Ascending aorta (tissue), 2 donors: Measurements from ENCODE around the gene AMPD1. TPM values are rescaled to one million over a fixed set of nuclear protein-coding genes. Genes with fewer than 3 reads are reported as not detected.

ENCODE experiments used
- DNase-seq, 2 donors: peaks; one replicate each; pipeline ENCODE4 v3.0.0-alpha.2; 2019; ENCODE audit warnings: low spot score in 2 of 2
- H3K27ac ChIP-seq, 2 donors: fragments of 200-600 bp; sonication (generic); one replicate each; pipeline ENCODE4 v1.5.1; 2016 to 2017; ENCODE audit warnings: mild to moderate bottlenecking in 1 of 2
- H3K27me3 ChIP-seq: fragments of 200-600 bp; sonication (generic); one replicate; pipeline ENCODE4 v1.5.1; 2017
- H3K36me3 ChIP-seq, 2 donors: fragments of 200-600 bp; sonication (generic); one replicate each; pipeline ENCODE4 v1.5.1; 2016
- H3K4me1 ChIP-seq, 2 donors: fragments of 200-600 bp; sonication (generic); one replicate each; pipeline ENCODE4 v1.5.1; 2016 to 2017; ENCODE audit warnings: mild to moderate bottlenecking in 1 of 2
- H3K4me3 ChIP-seq, 2 donors: fragments of 200-600 bp; sonication (generic); one replicate each; pipeline ENCODE4 v1.5.1; 2016 to 2017; ENCODE audit warnings: mild to moderate bottlenecking in 1 of 2
- H3K9me3 ChIP-seq, 2 donors: fragments of 200-600 bp; sonication (generic); one replicate each; pipeline ENCODE4 v1.5.1; 2016
- intact Hi-C: fragments of 100-400 bp; cut with DNase I; formaldehyde crosslinking; loops from one replicate; pipeline ENCODE4 v1.15.1; 2023
- total RNA-seq: library from RNA; depleted of rRNA; stranded (reverse); fragments of >200 nt; gene quantifications from one replicate; pipeline ENCODE4 v1.1.0, GENCODE V29; 2016
- TF ChIP-seq, protein P1 (sequence below), 3 experiments: fragments of 200-600 bp in 2 of 3; fragments of 450-650 bp in 1 of 3; sonication (generic) in 2 of 3; IDR thresholded peaks; one replicate each; pipeline ENCODE4 v1.5.1; 2016 to 2019; ENCODE audit warnings: antibody characterized with exemption in 3 of 3, mild to moderate bottlenecking in 1 of 3, moderate library complexity in 1 of 3

Gene AMPD1
- total RNA-seq, 1 donor from 2014 or later: not detected

DNA sequence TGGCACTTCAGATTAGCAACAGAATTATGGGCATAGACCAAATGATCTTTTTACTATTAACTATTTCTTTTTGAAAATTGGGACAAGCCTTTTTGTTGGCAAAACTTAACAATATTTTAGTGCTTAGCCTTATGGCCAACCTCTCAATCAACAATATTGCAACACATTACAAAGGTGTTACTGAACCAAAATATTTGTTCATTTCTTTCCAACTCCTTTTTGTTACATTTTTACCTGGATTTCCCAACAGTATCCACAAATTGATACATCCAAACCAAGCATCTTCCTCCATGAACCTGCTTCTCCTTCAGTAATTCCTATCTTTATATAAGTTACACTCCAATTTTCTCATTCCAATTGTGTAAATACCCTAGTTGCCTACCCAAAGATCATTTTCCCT is 1.5 kb upstream of the AMPD1 start:
- Histone ChIP-seq H3K9me3 (no peaks in the 10 kb centered on the region), H3K4me3 (no peak overlapping the region), H3K36me3 (no peaks in the 10 kb centered on the region), H3K27me3 (no peaks in the 10 kb centered on the region), H3K4me1 (no peaks in the 10 kb centered on the region), H3K27ac (no peak overlapping the region)
- TF ChIP-seq, protein P1, sequence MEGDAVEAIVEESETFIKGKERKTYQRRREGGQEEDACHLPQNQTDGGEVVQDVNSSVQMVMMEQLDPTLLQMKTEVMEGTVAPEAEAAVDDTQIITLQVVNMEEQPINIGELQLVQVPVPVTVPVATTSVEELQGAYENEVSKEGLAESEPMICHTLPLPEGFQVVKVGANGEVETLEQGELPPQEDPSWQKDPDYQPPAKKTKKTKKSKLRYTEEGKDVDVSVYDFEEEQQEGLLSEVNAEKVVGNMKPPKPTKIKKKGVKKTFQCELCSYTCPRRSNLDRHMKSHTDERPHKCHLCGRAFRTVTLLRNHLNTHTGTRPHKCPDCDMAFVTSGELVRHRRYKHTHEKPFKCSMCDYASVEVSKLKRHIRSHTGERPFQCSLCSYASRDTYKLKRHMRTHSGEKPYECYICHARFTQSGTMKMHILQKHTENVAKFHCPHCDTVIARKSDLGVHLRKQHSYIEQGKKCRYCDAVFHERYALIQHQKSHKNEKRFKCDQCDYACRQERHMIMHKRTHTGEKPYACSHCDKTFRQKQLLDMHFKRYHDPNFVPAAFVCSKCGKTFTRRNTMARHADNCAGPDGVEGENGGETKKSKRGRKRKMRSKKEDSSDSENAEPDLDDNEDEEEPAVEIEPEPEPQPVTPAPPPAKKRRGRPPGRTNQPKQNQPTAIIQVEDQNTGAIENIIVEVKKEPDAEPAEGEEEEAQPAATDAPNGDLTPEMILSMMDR (IDR thresholded peaks at IDR 0.05): no peak
- intact Hi-C loops: no loop called here
- DNase-seq: no peak

DNA sequence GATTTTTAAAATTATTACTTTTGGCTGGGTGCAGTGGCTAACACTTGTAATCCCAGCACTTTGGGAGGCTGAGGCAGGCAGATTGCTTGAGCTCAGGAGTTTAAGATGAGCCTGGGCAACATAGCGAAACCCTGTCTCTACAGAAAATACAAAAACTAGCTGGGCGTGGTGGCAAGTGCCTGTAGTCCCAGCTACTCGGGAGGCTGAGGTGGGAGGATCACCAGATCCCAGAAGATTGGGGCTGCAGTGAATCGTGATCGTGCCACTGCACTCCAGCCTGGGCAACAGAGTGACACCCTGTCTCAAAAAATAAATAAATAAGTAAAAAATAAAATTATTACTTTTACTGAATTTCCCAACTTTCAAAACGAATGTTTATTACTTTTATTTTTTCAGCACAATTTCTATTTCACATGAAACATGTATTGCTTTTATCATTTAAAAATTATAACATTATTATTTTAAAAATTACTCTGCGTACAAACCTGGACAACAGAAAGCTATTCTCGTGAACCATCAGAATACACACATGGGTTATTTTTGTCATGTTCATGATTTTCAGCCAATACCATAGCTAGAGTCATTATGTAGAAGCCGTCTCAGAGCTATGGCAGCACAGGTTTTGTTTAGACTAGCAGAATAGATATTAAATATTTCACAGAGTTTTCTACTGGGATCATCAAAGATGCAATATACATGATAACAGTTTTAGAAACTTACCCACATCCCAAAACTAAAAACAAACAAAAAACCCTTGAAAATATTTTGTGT is 621 bp downstream of the AMPD1 start:
- Histone ChIP-seq H3K9me3 (no peaks in the 10 kb centered on the region), H3K4me1 (no peaks in the 10 kb centered on the region), H3K27ac (no peak overlapping the region), H3K36me3 (no peaks in the 10 kb centered on the region), H3K27me3 (no peaks in the 10 kb centered on the region), H3K4me3 (no peak overlapping the region)
- TF ChIP-seq, protein P1 (IDR thresholded peaks at IDR 0.05): no peak
- intact Hi-C loops: no loop called here
- DNase-seq: no peak

DNA sequence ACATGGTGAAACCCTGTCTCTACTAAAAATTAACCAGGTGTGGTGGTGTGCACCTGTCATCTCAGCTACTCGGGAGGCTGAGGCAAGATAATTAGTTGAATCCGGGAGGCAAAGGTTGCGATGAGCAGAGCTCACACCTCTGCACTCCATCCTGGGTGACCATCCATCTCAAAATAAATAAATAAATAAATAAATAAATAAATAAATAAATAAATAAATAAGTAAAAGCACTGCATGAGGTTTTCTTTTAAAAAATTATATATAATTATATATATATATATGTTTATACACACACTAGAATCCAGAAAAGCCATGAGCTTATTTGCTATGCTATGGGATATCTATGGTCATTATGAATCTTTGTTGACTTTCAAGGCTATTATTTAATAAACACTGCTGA is 2.4 kb downstream of the AMPD1 start:
- TF ChIP-seq, protein P1 (IDR thresholded peaks at IDR 0.05): no peak
- H3K4me1 ChIP-seq: no peaks in the 10 kb centered on the region
- H3K27me3 ChIP-seq: no peaks in the 10 kb centered on the region
- H3K4me3 ChIP-seq: no peak overlapping the region
- intact Hi-C loops: no loop called here
- no peaks in the 10 kb centered on the region for H3K9me3 ChIP-seq
- H3K36me3 ChIP-seq: no peaks in the 10 kb centered on the region
- H3K27ac ChIP-seq: no peak overlapping the region
- DNase-seq: no peak

DNA sequence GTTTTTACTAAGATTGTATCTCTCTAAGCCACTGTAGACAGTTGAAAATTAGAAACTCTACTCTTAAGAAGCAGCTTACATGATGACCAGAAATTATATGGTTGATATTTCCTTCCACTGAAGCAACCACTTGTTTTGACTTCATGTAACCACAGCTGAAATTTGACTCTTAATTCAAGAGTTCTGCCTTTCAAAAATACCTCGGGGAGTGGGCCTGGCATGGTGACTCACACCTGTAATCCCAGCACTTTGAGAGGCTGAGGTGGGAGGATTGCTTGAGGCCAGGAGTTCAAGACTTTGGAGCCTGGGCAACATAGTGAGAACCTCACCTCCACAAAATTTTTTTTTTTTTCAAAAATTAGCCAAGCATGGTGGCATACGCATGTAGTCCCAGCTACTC is 4.3 kb downstream of the AMPD1 start:
- no peaks in the 10 kb centered on the region for H3K9me3 ChIP-seq
- H3K4me3 ChIP-seq: no peak overlapping the region
- H3K36me3 ChIP-seq: no peaks in the 10 kb centered on the region

DNA sequence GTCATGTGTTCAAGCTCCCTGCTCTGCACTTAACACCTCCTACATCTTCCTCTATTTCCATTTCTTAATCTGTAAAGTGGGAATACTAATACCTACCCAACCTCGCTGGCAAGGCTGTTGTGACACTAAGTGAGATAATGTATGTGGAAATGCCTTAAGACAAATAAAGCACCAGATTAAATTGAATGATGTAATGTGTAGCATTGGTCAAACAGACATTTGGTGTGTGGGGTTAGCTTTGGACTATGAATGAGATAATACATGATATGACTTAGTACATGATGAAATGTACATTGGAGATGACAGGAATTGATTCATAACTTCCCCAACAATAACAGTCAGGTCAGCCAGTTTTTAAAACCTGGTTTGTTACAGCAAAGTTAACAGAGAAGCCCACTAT is 5.2 kb downstream of the AMPD1 start:
- intact Hi-C loops: no loop called here
- Histone ChIP-seq H3K4me3 (no peak overlapping the region), H3K4me1 (no peaks in the 10 kb centered on the region), H3K9me3 (no peaks in the 10 kb centered on the region), H3K27me3 (no peaks in the 10 kb centered on the region), H3K36me3 (no peaks in the 10 kb centered on the region), H3K27ac (no peak overlapping the region)
- no peak for DNase-seq
- TF ChIP-seq, protein P1 (IDR thresholded peaks at IDR 0.05): no peak

More for the DNA sequence above, 4.3 kb downstream of the AMPD1 start:
- TF ChIP-seq, protein P1 (IDR thresholded peaks at IDR 0.05): no peak
- no peak for DNase-seq
- Histone ChIP-seq H3K27me3 (no peaks in the 10 kb centered on the region), H3K27ac (no peak overlapping the region), H3K4me1 (no peaks in the 10 kb centered on the region)
- intact Hi-C loops: no loop called here
